ENCODE results near the gene HINFP. TPM values are rescaled to one million over a fixed set of nuclear protein-coding genes. Genes with fewer than 3 reads are reported as not detected.

The HINFP gene
- total and polyA plus RNA-seq, 11 donors = 9.4 to 16.3 (median 12.8) TPM

DNA sequence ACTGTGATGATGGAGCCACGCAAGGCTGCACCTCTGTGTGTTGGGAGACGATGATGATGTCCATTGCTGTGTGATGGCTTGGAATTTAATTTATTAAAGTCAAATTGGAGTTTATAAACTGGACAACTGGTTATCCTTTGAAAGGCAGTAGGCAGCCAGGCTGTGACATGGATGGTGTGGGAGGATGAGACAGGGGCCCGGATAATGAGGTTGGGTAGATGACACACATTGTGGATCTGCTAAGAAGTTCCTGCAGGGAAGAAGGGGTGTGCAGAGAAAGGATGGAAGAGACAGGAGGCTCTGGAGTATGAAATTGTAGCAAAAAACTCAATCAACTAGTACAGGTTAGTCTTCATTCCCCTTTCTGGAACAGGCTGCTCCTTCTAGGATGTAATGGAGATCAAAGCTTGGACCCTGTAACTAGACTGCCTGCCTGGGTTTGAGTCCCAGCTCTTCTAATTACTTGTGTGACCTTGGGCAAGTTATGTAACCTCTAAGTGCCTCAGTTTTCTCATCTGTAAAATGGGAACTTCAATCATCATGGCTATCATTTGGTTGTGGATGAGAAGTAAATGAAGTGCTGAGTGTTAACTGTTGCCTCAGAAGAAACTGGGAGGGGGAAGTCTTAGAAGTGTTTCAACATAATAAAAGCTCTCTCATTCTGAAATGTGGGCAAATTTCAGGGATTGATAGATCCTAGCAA is 4.2 kb upstream of the HINFP start:
- Histone ChIP-seq H3K27ac (peak overlapping the region in 1 of 12 donors; percentile 91), H3K36me3 (peaks cover 0 to 56% (median 42%) of the 10 kb centered on the region in 9 donors)

DNA sequence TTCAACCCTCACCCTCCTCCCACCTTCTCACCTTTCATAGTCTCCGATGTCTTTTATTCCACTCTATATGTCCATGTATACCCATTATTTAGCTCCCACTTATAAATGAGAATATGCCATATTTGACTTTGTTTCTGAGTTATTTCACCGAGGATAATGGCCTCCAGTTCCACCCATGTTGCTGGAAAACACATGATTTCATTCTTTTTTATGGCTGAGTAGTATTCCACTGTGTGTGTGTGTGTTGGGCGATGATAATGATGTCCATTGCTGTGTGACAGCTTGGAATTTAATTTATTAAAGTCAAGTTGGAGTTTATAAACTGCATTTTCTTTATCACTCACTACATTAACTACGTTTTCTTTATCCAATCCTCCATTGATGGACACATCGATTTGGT is 3.2 kb upstream of the HINFP start:
- Histone ChIP-seq H3K36me3 (peaks cover 0 to 45% (median 32%) of the 10 kb centered on the region in 9 donors), H3K4me3 (no peak overlapping the region), H3K27me3 (no peaks in the 10 kb centered on the region), H3K9me3 (no peaks in the 10 kb centered on the region), H3K27ac (no peak overlapping the region), H3K4me1 (peaks cover 5 to 52% (median 17%) of the 10 kb centered on the region in 12 donors)
- no peak for TF ChIP-seq POLR2A (IDR thresholded peaks at IDR 0.05)
- TF ChIP-seq, protein P1, sequence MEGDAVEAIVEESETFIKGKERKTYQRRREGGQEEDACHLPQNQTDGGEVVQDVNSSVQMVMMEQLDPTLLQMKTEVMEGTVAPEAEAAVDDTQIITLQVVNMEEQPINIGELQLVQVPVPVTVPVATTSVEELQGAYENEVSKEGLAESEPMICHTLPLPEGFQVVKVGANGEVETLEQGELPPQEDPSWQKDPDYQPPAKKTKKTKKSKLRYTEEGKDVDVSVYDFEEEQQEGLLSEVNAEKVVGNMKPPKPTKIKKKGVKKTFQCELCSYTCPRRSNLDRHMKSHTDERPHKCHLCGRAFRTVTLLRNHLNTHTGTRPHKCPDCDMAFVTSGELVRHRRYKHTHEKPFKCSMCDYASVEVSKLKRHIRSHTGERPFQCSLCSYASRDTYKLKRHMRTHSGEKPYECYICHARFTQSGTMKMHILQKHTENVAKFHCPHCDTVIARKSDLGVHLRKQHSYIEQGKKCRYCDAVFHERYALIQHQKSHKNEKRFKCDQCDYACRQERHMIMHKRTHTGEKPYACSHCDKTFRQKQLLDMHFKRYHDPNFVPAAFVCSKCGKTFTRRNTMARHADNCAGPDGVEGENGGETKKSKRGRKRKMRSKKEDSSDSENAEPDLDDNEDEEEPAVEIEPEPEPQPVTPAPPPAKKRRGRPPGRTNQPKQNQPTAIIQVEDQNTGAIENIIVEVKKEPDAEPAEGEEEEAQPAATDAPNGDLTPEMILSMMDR (IDR thresholded peaks at IDR 0.05) = no peak
- no peak for ATAC-seq
- DNase-seq = no peak
- intact Hi-C loops (cut with DNase I) = loop anchor here in 1 of 10 donors (10.0 kb wide), 1 partner anchor 197 kb away; the partner anchor contains the start of gene MCAM
- WGBS, 4 donors = 94 to 98% (median 95%) methylated on average over 5 of the region's 5 CpGs

More for the DNA sequence above, 4.2 kb upstream of the HINFP start:
- TF ChIP-seq, protein P1 (IDR thresholded peaks at IDR 0.05) = no peak
- no peak for TF ChIP-seq POLR2A (IDR thresholded peaks at IDR 0.05)
- Histone ChIP-seq H3K27me3 (no peaks in the 10 kb centered on the region), H3K4me3 (no peak overlapping the region), H3K4me1 (peaks cover 0 to 41% (median 8%) of the 10 kb centered on the region in 12 donors), H3K9me3 (no peaks in the 10 kb centered on the region)
- intact Hi-C loops (cut with DNase I) = loop anchor here in 1 of 10 donors (10.0 kb wide), 1 partner anchor 198 kb away; the partner anchor contains the start of gene MCAM
- 89 to 93% (median 90%) methylated on average over 3 of the region's 3 CpGs for WGBS, 4 donors
- ATAC-seq = no peak
- no peak for DNase-seq

DNA sequence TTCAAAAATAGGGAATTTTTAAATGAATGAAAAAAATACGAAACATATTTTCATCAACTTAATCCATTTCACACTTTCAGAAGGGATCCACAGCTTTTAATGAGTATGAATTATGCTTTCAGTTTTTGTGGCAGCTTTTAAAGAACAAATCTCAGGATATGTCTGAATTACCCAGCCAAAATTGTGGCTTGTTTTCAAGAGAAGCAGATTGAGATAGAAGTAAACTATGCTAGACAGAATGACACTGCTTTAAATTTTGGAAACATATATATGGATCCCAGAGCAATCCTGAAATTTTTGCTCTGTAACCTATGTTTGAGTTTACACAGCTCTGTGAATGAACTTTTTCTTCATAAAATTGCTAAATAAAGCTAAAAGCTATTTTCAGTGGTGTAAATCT is 2.4 kb upstream of the HINFP start:
- intact Hi-C loops (cut with DNase I) = loop anchor here in 1 of 10 donors (10.0 kb wide), 1 partner anchor 196 kb away; the partner anchor contains the start of gene MCAM
- Histone ChIP-seq H3K4me1 (peaks cover 5 to 53% (median 17%) of the 10 kb centered on the region in 12 donors), H3K4me3 (no peak overlapping the region), H3K27me3 (no peaks in the 10 kb centered on the region), H3K9me3 (no peaks in the 10 kb centered on the region), H3K27ac (no peak overlapping the region), H3K36me3 (peaks cover 0 to 45% (median 30%) of the 10 kb centered on the region in 9 donors)
- TF ChIP-seq POLR2A (IDR thresholded peaks at IDR 0.05) = no peak
- TF ChIP-seq, protein P1 (IDR thresholded peaks at IDR 0.05) = no peak
- no peak for ATAC-seq
- no peak for DNase-seq
- 90 to 98% (median 95%) methylated on average over 1 of the region's 1 CpG for WGBS, 4 donors

DNA sequence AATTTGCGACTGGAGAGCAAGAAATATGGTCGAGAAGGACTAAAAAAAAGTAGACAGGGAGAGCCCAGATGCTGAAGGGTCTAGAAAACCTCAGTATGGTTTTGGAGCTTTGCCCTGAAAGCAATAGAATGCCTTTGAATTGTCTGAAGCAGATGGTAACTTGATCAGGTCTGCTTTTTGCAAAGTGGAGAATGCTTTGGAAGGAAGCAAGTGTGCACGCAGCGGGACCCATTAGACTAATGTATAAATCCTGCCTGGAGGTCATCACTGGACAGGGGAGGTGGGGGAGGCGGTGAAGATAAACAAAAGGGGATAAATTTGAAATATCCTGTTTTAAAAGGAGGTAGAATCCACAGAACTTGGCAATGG is 757 bp upstream of the HINFP start:
- ATAC-seq (no peak), DNase-seq (no peak)
- no peaks in the 10 kb centered on the region for H3K9me3 ChIP-seq
- WGBS, 4 donors = 29 to 34% (median 30%) methylated on average over 5 of the region's 5 CpGs
- H3K4me1 ChIP-seq = peaks cover 5 to 38% (median 17%) of the 10 kb centered on the region in 12 donors
- H3K27me3 ChIP-seq = no peaks in the 10 kb centered on the region
- intact Hi-C loops (cut with DNase I) = no loop called here
- peak overlapping the region; percentile 18 to 97 (median 80) for H3K4me3 ChIP-seq
- peak overlapping the region in 11 of 12 donors; percentile 53 to 89 (median 80) for H3K27ac ChIP-seq
- peaks cover 0 to 42% (median 30%) of the 10 kb centered on the region in 9 donors for H3K36me3 ChIP-seq
- TF ChIP-seq, protein P1 (IDR thresholded peaks at IDR 0.05) = no peak
- no peak for TF ChIP-seq POLR2A (IDR thresholded peaks at IDR 0.05)
